GM23338 (cell line): ENCODE measurements around the gene SMYD3. TPM values are rescaled to one million over a fixed set of nuclear protein-coding genes. Genes with fewer than 3 reads are reported as not detected.

Source experiments
- ATAC-seq: fragments of 200-7000 bp; cut with Tn5 transposase; 3 replicates; pipeline ENCODE4 v1.9.1; 2020
- DNase-seq: peaks from one replicate; pipeline ENCODE4 v3.0.0-alpha.2; 2015; ENCODE audit warnings: low spot score
- H2AFZ ChIP-seq: fragments of 200-600 bp; sonication (generic); 2 replicates; pipeline ENCODE4 v1.8.0; 2016; ENCODE audit warnings: antibody characterized with exemption, mild to moderate bottlenecking, moderate library complexity
- H3F3A ChIP-seq: fragments of 200-600 bp; sonication (generic); replicated peaks from 2 replicates; pipeline ENCODE4 v1.8.0; 2017; ENCODE audit warnings: antibody characterized with exemption, mixed run types, low read depth
- H3K27ac ChIP-seq: fragments of 200-600 bp; sonication (generic); 2 replicates; pipeline ENCODE4 v1.6.1; 2016; ENCODE audit warnings: low read depth
- H3K27me3 ChIP-seq: fragments of 200-600 bp; sonication (generic); 2 replicates; pipeline ENCODE4 v1.8.0; 2016; ENCODE audit warnings: mild to moderate bottlenecking, mixed run types, moderate library complexity; ENCODE audit not compliant: insufficient read depth
- H3K36me3 ChIP-seq: fragments of 200-600 bp; sonication (generic); 2 replicates; pipeline ENCODE4 v1.8.0; 2016; ENCODE audit warnings: mild to moderate bottlenecking; ENCODE audit not compliant: insufficient read depth
- H3K4me1 ChIP-seq: fragments of 200-600 bp; sonication (generic); 2 replicates; pipeline ENCODE4 v1.8.0; 2016; ENCODE audit warnings: mild to moderate bottlenecking, moderate library complexity; ENCODE audit not compliant: insufficient read depth
- H3K4me2 ChIP-seq: fragments of 200-600 bp; sonication (generic); 2 replicates; pipeline ENCODE4 v1.7.1; 2017; ENCODE audit warnings: mixed run types
- H3K4me3 ChIP-seq: fragments of 200-600 bp; sonication (generic); 2 replicates; pipeline ENCODE4 v1.6.1; 2016; ENCODE audit warnings: mixed run types
- H3K79me2 ChIP-seq: fragments of 200-600 bp; sonication (generic); replicated peaks from 2 replicates; pipeline ENCODE4 v1.8.0; 2017; ENCODE audit warnings: mild to moderate bottlenecking; ENCODE audit not compliant: insufficient read depth
- H3K9me2 ChIP-seq: fragments of 200-600 bp; sonication (generic); 2 replicates; pipeline ENCODE4 v1.8.0; 2017; ENCODE audit not compliant: insufficient read depth
- H4K20me1 ChIP-seq: fragments of 200-600 bp; sonication (generic); replicated peaks from 2 replicates; pipeline ENCODE4 v1.8.0; 2017; ENCODE audit warnings: mild to moderate bottlenecking; ENCODE audit not compliant: insufficient read depth
- H3K27ac Mint-ChIP-seq: 2 replicates; pipeline ENCODE4 v1.8.0; 2020; ENCODE audit warnings: inconsistent platforms, mild to moderate bottlenecking, moderate library complexity, mixed read lengths
- H3K27me3 Mint-ChIP-seq: 3 replicates; pipeline ENCODE4 v1.8.0; 2022; ENCODE audit warnings: low read depth, mild to moderate bottlenecking, moderate library complexity, mixed read lengths, inconsistent platforms; ENCODE audit not compliant: insufficient read depth, poor library complexity
- H3K36me3 Mint-ChIP-seq: 3 replicates; pipeline ENCODE4 v1.8.0; 2021; ENCODE audit warnings: low read depth, mild to moderate bottlenecking, inconsistent platforms, moderate library complexity, mixed read lengths
- H3K4me1 Mint-ChIP-seq: 3 replicates; pipeline ENCODE4 v1.8.0; 2020; ENCODE audit warnings: mild to moderate bottlenecking, inconsistent platforms, mixed read lengths
- H3K4me3 Mint-ChIP-seq: 3 replicates; pipeline ENCODE4 v1.8.0; 2021; ENCODE audit warnings: moderate library complexity, mild to moderate bottlenecking, inconsistent platforms, mixed read lengths
- H3K9me3 Mint-ChIP-seq: 3 replicates; pipeline ENCODE4 v1.8.0; 2020; ENCODE audit warnings: moderate library complexity, mild to moderate bottlenecking, inconsistent platforms, mixed read lengths
- CREB1 ChIP-seq: fragments of 250-450 bp; sonication (Bioruptor Pico); IDR thresholded peaks from 2 replicates; pipeline ENCODE4 v1.5.0; 2020; ENCODE audit warnings: low read depth, mild to moderate bottlenecking, moderate library complexity
- EZH2 ChIP-seq: fragments of 200-600 bp; sonication (generic); IDR thresholded peaks from one replicate; pipeline ENCODE4 v1.8.0; 2017; ENCODE audit warnings: antibody characterized with exemption, mild to moderate bottlenecking, low read depth; ENCODE audit not compliant: unreplicated experiment
- EZH2phosphoT487 ChIP-seq: fragments of 200-600 bp; sonication (generic); IDR thresholded peaks from one replicate; pipeline ENCODE4 v1.8.1; 2018; ENCODE audit warnings: antibody characterized with exemption; ENCODE audit not compliant: unreplicated experiment
- JUNB ChIP-seq: IDR thresholded peaks from one replicate; pipeline ENCODE4 v1.6.1; 2016; ENCODE audit warnings: antibody characterized with exemption; ENCODE audit not compliant: unreplicated experiment
- NANOG ChIP-seq: IDR thresholded peaks from 2 replicates; pipeline ENCODE4 v1.6.1; 2016; ENCODE audit warnings: antibody characterized with exemption, borderline replicate concordance
- POLR2AphosphoS5 ChIP-seq: IDR thresholded peaks from 2 replicates; pipeline ENCODE4 v1.6.1; 2016; ENCODE audit warnings: antibody characterized with exemption, low read depth
- STAT1 ChIP-seq: IDR thresholded peaks from one replicate; pipeline ENCODE4 v1.6.1; 2016; ENCODE audit warnings: antibody characterized with exemption; ENCODE audit not compliant: unreplicated experiment
- ZNF114 ChIP-seq: fragments of 250-450 bp; sonication (Bioruptor Pico); IDR thresholded peaks from 2 replicates; pipeline ENCODE4 v1.5.0; 2020; ENCODE audit warnings: mild to moderate bottlenecking, moderate library complexity
- ZNF331 ChIP-seq: fragments of 250-450 bp; sonication (Bioruptor Pico); IDR thresholded peaks from 2 replicates; pipeline ENCODE4 v1.5.0; 2020; ENCODE audit warnings: low read depth, mild to moderate bottlenecking, moderate library complexity
- polyA plus RNA-seq: library from polyadenylated mRNA; unstranded; fragments of >200 nt; fragmentation: Nextera tagmentation; extraction: Ambion mirVana; gene quantifications from 2 replicates; pipeline ENCODE4 v1.2.1, GENCODE V29; 2016
- total RNA-seq: library from RNA; depleted of rRNA; stranded (reverse); fragments of >200 nt; shearing (Covaris generic); gene quantifications from 2 replicates; pipeline ENCODE4 v1.2.3, GENCODE V29; 2014
- TF ChIP-seq, protein P1 (sequence below), 2 experiments: fragments of 200-600 bp in 1 of 2; sonication (generic) in 1 of 2; conservative IDR thresholded peaks; 2 replicates each; pipeline versions ENCODE4 v1.5.1 to v1.6.1; 2016 to 2017; ENCODE audit warnings: antibody characterized with exemption in 2 of 2, low read depth in 2 of 2, mild to moderate bottlenecking in 2 of 2, moderate library complexity in 1 of 2
- TF ChIP-seq, protein P2 (sequence below): IDR thresholded peaks from one replicate; pipeline ENCODE4 v1.6.1; 2018; ENCODE audit warnings: antibody characterized with exemption; ENCODE audit not compliant: unreplicated experiment
- TF ChIP-seq, protein P3 (sequence below): IDR thresholded peaks from 2 replicates; pipeline ENCODE4 v1.6.1; 2016; ENCODE audit warnings: antibody characterized with exemption

SMYD3 gene
- total and polyA plus RNA-seq, 2 experiments from 2014 or later: 31.8 to 34.4 TPM

DNA sequence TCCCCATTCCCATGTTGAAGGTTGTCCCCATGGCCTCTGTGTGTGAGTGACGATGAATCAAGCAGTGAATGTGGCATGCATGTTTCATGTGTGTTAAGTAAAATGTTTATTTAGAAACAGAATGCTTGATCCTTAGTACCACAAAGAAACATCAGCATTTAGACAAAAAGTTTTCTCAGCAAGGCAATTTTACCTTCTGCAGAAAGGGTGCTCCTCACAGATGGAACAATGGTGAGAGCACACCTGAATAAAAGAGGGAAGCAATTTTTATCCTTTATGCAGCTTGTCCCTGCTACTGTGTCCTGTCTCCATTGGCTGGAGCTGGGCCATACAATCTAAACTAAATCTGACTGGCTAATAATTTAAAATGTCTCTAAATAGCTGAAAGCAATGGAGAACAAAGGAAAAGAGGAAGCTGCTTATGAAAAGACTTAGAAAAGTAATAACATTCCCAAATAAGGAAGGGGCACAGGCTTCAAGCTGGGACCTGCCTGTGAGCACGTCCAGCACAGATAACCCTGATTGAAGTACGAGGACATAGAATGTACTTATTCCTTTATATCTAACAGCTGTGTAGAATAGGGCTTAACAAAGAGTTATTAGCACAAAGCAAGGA, 8.4 kb upstream of the SMYD3 start:
- peaks cover 14% of the 10 kb centered on the region; the same call in 2 of the 3 replicates for H3K36me3 Mint-ChIP-seq
- H3K27ac Mint-ChIP-seq: no peak overlapping the region

DNA sequence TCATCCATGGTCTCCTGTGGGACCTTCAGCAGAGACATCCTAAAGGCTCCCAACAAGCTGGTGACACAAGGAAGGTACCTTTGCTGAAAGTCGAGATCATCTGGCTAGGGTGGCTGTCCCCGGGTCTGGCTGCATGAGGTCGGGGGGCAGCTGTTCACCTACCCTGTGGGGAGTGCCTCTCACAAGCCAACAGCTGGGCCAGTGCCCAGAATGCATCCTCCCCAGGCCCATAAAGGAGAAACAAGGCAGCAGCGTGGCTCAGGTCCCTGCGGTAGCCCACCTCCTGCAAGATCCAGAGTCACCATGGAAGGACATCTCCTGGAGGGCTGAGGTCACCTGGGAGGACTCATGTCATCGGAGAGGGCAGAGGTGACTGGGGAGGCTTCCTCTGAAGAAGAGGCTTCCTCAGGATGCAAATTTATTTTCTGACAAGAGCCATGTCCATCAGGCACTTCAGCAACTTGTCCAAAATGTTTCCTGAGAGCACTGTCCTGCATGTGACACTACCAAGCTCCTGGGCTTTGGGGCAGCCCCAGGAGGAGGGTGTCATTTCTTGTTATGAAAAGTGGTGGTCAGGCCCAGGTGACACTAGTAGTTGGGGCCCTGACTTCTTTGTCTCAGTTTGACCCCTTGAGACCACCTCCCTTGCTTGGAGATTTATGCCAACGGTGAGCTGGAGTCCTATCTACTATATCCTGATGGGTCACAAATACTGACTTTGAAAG, 6.7 kb upstream of the SMYD3 start:
- H3K9me3 Mint-ChIP-seq: peaks cover 64% of the 10 kb centered on the region
- peaks cover 11% of the 10 kb centered on the region for H3K27me3 Mint-ChIP-seq
- no peak overlapping the region for H3K4me3 ChIP-seq
- H3K4me3 Mint-ChIP-seq: no peak overlapping the region
- H3F3A ChIP-seq: no peaks in the 10 kb centered on the region
- no peaks in the 10 kb centered on the region for H3K9me2 ChIP-seq
- no peaks in the 10 kb centered on the region for H3K4me1 ChIP-seq
- ATAC-seq (no peak), DNase-seq (no peak)
- H3K4me2 ChIP-seq: no peak overlapping the region
- no peaks in the 10 kb centered on the region for H3K79me2 ChIP-seq
- H3K36me3 Mint-ChIP-seq: peaks cover 11% of the 10 kb centered on the region; the same call in 2 of the 3 replicates
- no peak overlapping the region for H2AFZ ChIP-seq
- H3K27me3 ChIP-seq: no peaks in the 10 kb centered on the region
- no peaks in the 10 kb centered on the region for H3K36me3 ChIP-seq
- H3K27ac ChIP-seq: no peak overlapping the region
- no peak overlapping the region for H3K27ac Mint-ChIP-seq
- H3K4me1 Mint-ChIP-seq: no peaks in the 10 kb centered on the region
- H4K20me1 ChIP-seq: no peaks in the 10 kb centered on the region
- TF ChIP-seq NANOG (no peak), POLR2AphosphoS5 (no peak), ZNF114 (CRISPR knock-in tag) (no peak), ZNF331 (no peak), EZH2phosphoT487 (no peak), CREB1 (CRISPR knock-in tag) (no peak), STAT1 (no peak), EZH2 (no peak), JUNB (no peak)
- TF ChIP-seq, protein P1, sequence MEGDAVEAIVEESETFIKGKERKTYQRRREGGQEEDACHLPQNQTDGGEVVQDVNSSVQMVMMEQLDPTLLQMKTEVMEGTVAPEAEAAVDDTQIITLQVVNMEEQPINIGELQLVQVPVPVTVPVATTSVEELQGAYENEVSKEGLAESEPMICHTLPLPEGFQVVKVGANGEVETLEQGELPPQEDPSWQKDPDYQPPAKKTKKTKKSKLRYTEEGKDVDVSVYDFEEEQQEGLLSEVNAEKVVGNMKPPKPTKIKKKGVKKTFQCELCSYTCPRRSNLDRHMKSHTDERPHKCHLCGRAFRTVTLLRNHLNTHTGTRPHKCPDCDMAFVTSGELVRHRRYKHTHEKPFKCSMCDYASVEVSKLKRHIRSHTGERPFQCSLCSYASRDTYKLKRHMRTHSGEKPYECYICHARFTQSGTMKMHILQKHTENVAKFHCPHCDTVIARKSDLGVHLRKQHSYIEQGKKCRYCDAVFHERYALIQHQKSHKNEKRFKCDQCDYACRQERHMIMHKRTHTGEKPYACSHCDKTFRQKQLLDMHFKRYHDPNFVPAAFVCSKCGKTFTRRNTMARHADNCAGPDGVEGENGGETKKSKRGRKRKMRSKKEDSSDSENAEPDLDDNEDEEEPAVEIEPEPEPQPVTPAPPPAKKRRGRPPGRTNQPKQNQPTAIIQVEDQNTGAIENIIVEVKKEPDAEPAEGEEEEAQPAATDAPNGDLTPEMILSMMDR (conservative IDR thresholded peaks at IDR 0.05; ENCODE audit: low read depth in 2 of 2): no peak
- TF ChIP-seq, protein P2, sequence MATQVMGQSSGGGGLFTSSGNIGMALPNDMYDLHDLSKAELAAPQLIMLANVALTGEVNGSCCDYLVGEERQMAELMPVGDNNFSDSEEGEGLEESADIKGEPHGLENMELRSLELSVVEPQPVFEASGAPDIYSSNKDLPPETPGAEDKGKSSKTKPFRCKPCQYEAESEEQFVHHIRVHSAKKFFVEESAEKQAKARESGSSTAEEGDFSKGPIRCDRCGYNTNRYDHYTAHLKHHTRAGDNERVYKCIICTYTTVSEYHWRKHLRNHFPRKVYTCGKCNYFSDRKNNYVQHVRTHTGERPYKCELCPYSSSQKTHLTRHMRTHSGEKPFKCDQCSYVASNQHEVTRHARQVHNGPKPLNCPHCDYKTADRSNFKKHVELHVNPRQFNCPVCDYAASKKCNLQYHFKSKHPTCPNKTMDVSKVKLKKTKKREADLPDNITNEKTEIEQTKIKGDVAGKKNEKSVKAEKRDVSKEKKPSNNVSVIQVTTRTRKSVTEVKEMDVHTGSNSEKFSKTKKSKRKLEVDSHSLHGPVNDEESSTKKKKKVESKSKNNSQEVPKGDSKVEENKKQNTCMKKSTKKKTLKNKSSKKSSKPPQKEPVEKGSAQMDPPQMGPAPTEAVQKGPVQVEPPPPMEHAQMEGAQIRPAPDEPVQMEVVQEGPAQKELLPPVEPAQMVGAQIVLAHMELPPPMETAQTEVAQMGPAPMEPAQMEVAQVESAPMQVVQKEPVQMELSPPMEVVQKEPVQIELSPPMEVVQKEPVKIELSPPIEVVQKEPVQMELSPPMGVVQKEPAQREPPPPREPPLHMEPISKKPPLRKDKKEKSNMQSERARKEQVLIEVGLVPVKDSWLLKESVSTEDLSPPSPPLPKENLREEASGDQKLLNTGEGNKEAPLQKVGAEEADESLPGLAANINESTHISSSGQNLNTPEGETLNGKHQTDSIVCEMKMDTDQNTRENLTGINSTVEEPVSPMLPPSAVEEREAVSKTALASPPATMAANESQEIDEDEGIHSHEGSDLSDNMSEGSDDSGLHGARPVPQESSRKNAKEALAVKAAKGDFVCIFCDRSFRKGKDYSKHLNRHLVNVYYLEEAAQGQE: no peak
- TF ChIP-seq, protein P3, sequence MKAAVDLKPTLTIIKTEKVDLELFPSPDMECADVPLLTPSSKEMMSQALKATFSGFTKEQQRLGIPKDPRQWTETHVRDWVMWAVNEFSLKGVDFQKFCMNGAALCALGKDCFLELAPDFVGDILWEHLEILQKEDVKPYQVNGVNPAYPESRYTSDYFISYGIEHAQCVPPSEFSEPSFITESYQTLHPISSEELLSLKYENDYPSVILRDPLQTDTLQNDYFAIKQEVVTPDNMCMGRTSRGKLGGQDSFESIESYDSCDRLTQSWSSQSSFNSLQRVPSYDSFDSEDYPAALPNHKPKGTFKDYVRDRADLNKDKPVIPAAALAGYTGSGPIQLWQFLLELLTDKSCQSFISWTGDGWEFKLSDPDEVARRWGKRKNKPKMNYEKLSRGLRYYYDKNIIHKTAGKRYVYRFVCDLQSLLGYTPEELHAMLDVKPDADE: no peak

More for the DNA sequence above, 8.4 kb upstream of the SMYD3 start:
- H3F3A ChIP-seq: no peaks in the 10 kb centered on the region
- no peaks in the 10 kb centered on the region for H3K9me2 ChIP-seq
- peaks cover 77% of the 10 kb centered on the region for H3K9me3 Mint-ChIP-seq
- TF ChIP-seq CREB1 (CRISPR knock-in tag) (no peak), EZH2phosphoT487 (no peak)
- TF ChIP-seq, protein P3: no peak
- H3K4me3 Mint-ChIP-seq: no peak overlapping the region
- no peaks in the 10 kb centered on the region for H3K4me1 ChIP-seq
- H3K36me3 ChIP-seq: no peaks in the 10 kb centered on the region
- H3K4me2 ChIP-seq: no peak overlapping the region
- no peak for ATAC-seq
- H3K4me3 ChIP-seq: no peak overlapping the region
- no peaks in the 10 kb centered on the region for H4K20me1 ChIP-seq
- no peaks in the 10 kb centered on the region for H3K79me2 ChIP-seq
- no peak overlapping the region for H2AFZ ChIP-seq
- H3K27ac ChIP-seq: no peak overlapping the region
- DNase-seq: no peak
- no peaks in the 10 kb centered on the region for H3K4me1 Mint-ChIP-seq
- H3K27me3 Mint-ChIP-seq: peaks cover 13% of the 10 kb centered on the region
- no peaks in the 10 kb centered on the region for H3K27me3 ChIP-seq
